GM18873 (cell line): ENCODE measurements around the gene SNX14.
"Not testable (repeated sequence)": the region's sequence is repeated elsewhere in the genome, so short reads cannot be mapped to it uniquely, and the experiment has no call there.

ENCODE experiments used
- ATAC-seq: cut with Tn5 transposase; IDR thresholded peaks from one replicate; pipeline ENCODE4 v1.9.1; 2021; ENCODE audit warnings: mild to moderate bottlenecking, moderate library complexity, moderate number of reproducible peaks; ENCODE audit not compliant: unreplicated experiment, low FRiP score

SNX14 gene

GRCh38 chr6:85592033-85592432, 1.6 kb downstream of the SNX14 start:
- ATAC-seq = no peak

GRCh38 chr6:85591207-85591606, 2.5 kb downstream of the SNX14 start:
- no peak for ATAC-seq

- no peak for ATAC-seq
Observed at GRCh38 chr6:85585741-85586140, 7.9 kb downstream of the SNX14 start.

GRCh38 chr6:85582832-85583231, 10.8 kb downstream of the SNX14 start:
- not testable (repeated sequence) for ATAC-seq

GRCh38 chr6:85581572-85581971, 12.1 kb downstream of the SNX14 start:
- no peak for ATAC-seq

GRCh38 chr6:85580878-85581267, 12.8 kb downstream of the SNX14 start:
- peak; percentile 59 for ATAC-seq

GRCh38 chr6:85580118-85580877, 13.4 kb downstream of the SNX14 start:
- ATAC-seq = no peak

- ATAC-seq = no peak
Observed at GRCh38 chr6:85579581-85579980, 14.1 kb downstream of the SNX14 start.

- no peak for ATAC-seq
Observed at GRCh38 chr6:85576476-85576875, 17.2 kb downstream of the SNX14 start.

- ATAC-seq = no peak
Observed at GRCh38 chr6:85574932-85575598, 18.6 kb downstream of the SNX14 start.

- ATAC-seq = no peak
Observed at GRCh38 chr6:85569323-85569722, 24.3 kb downstream of the SNX14 start.

- no peak for ATAC-seq
Observed at GRCh38 chr6:85568411-85568810, 25.2 kb downstream of the SNX14 start.

- no peak for ATAC-seq
Observed at GRCh38 chr6:85565736-85566135, 27.9 kb downstream of the SNX14 start.

GRCh38 chr6:85564223-85564622, 29.4 kb downstream of the SNX14 start:
- not testable (repeated sequence) for ATAC-seq

- ATAC-seq = no peak
Observed at GRCh38 chr6:85561750-85562357, 31.8 kb downstream of the SNX14 start.

- no peak for ATAC-seq
Observed at GRCh38 chr6:85556992-85557668, 36.5 kb downstream of the SNX14 start.

- ATAC-seq = no peak
Observed at GRCh38 chr6:85552652-85553051, 41.0 kb downstream of the SNX14 start.

GRCh38 chr6:85551264-85551663, 42.4 kb downstream of the SNX14 start:
- no peak for ATAC-seq

GRCh38 chr6:85547719-85548118, 45.9 kb downstream of the SNX14 start:
- ATAC-seq = no peak

- no peak for ATAC-seq
Observed at GRCh38 chr6:85544776-85545175, 48.9 kb downstream of the SNX14 start.

- ATAC-seq = no peak
Observed at GRCh38 chr6:85537055-85537494, 56.6 kb downstream of the SNX14 start.
